K562 (cell line): ENCODE data around the gene GPC2. TPM values are rescaled to one million over a fixed set of nuclear protein-coding genes. Genes with fewer than 3 reads are reported as not detected.

Experiments
- CEBPZ ChIP-seq: fragments of 150-350 bp; IDR thresholded peaks from 2 replicates; pipeline ENCODE4 v1.6.1; 2014; ENCODE audit warnings: low read depth, mild to moderate bottlenecking, low read length, borderline replicate concordance
- CTCFL ChIP-seq: IDR thresholded peaks from 2 replicates; pipeline ENCODE4 v1.6.1; 2011; ENCODE audit warnings: borderline replicate concordance, low read depth, mild to moderate bottlenecking, moderate library complexity, low read length; ENCODE audit not compliant: insufficient read depth, poor library complexity, severe bottlenecking
- E2F5 ChIP-seq: sonication (generic); formaldehyde crosslinking; IDR thresholded peaks from 2 replicates; pipeline ENCODE4 v1.8.0; 2022; ENCODE audit warnings: mild to moderate bottlenecking, missing genetic modification reagents
- SIRT6 ChIP-seq: IDR thresholded peaks from one replicate; pipeline ENCODE4 v1.6.1; 2012; ENCODE audit warnings: low read depth, mild to moderate bottlenecking, control low read depth, inconsistent platforms, low read length, moderate library complexity
- YY1 ChIP-seq, 3 experiments: IDR thresholded peaks; 2 replicates each; pipeline ENCODE4 v1.6.1; 2011; ENCODE audit warnings: low read length in 2 of 3, mild to moderate bottlenecking in 2 of 3, moderate library complexity in 2 of 3, borderline replicate concordance in 1 of 3, control low read depth in 1 of 3, low read depth in 1 of 3; ENCODE audit not compliant: insufficient read depth in 3 of 3, insufficient replicate concordance in 2 of 3, control insufficient read depth in 1 of 3, insufficient read length in 1 of 3; ENCODE audit errors: extremely low read depth in 1 of 3
- ZBTB11 ChIP-seq, 3 experiments: fragments of 200-800 bp in 1 of 3; fragments of 250-450 bp in 1 of 3; fragments of 450-650 bp in 1 of 3; sonication (Bioruptor Pico) in 1 of 3; sonication (Bioruptor generic) in 1 of 3; formaldehyde crosslinking in 1 of 3; IDR thresholded peaks; 2 replicates each; pipeline versions ENCODE4 v1.6.1 to v1.8.0; 2016 to 2022; ENCODE audit warnings: mild to moderate bottlenecking in 2 of 3, missing genetic modification characterization in 2 of 3, missing compliant biosample characterization in 1 of 3, moderate library complexity in 1 of 3
- ZC3H8 ChIP-seq: fragments of 450-650 bp; IDR thresholded peaks from 2 replicates; pipeline ENCODE4 v1.6.1; 2017
- ZNF609 ChIP-seq: sonication (generic); formaldehyde crosslinking; IDR thresholded peaks from 2 replicates; pipeline ENCODE4 v1.8.1; 2023; ENCODE audit warnings: missing genetic modification reagents, mild to moderate bottlenecking, borderline replicate concordance
- polyA plus RNA-seq, 8 experiments: library from polyadenylated mRNA; depleted of rRNA in 4 of 8; stranded (reverse) in 5 of 8; unstranded in 3 of 8; fragments of >200 nt; fragmentation: Nextera tagmentation in 2 of 8; fragmentation: Illumina TruSeq in 1 of 8; extraction: Ambion mirVana in 2 of 8; extraction: Trizol in 1 of 8; gene quantifications; 2 replicates each; pipeline versions ENCODE4 v1.2.1 to v1.2.3, GENCODE V29; 2011 to 2014; ENCODE audit warnings: inconsistent platforms in 1 of 8, missing spikeins in 1 of 8
- total RNA-seq, 7 experiments: library from RNA; depleted of rRNA in 6 of 7; stranded (reverse); fragments of >200 nt in 6 of 7; fragmentation: Illumina TruSeq in 2 of 7; extraction: Trizol in 2 of 7; gene quantifications; 2 replicates each; pipeline versions ENCODE4 v1.2.1 to v1.2.3, GENCODE V29; 2011 to 2021; ENCODE audit warnings: low replicate concordance in 1 of 7

Gene GPC2
- total and polyA plus RNA-seq, 9 of the 15 experiments (the other 6 are each of a cell fraction or from before 2014, with no cell fraction given), result 0.06 to 7.7 (median 1.4) TPM; not detected in 1

- TF ChIP-seq CTCFL (no peak), ZC3H8 (no peak), E2F5 (CRISPR knock-in tag) (no peak), ZNF609 (CRISPR knock-in tag) (no peak), YY1 (IDR thresholded peaks at IDR 0.05; ENCODE audit: borderline replicate concordance in 1 of 3, control insufficient read depth in 1 of 3, extremely low read depth in 1 of 3, insufficient read depth in 3 of 3, insufficient read length in 1 of 3, insufficient replicate concordance in 2 of 3, low read depth in 1 of 3, low read length in 2 of 3) (no peak), CEBPZ (peak; percentile 83), ZBTB11 (CRISPR knock-in tag; IDR thresholded peaks at IDR 0.05) (peak in 1 of 3 experiments; percentile 72; a peak in 2 of 6 replicates), SIRT6 (no peak)
These were observed 28.4 kb downstream of the GPC2 start, which contains the start of gene LAMTOR4 (continued) for GRCh38 chr7:100148559-100149328.
